Heart left ventricle (tissue), 13 donors: ENCODE results near the gene MYBPC1.

Experiments used
- CTCF ChIP-seq, 12 donors: fragments of 200-600 bp; sonication (generic) in 4 of 12; IDR thresholded peaks; one replicate each; pipeline versions ENCODE4 v1.5.0 to v1.8.0; 2018 to 2022; ENCODE audit warnings: antibody characterized with exemption in 12 of 12, mild to moderate bottlenecking in 5 of 12
- POLR2A ChIP-seq, 2 donors: fragments of 450-650 bp; IDR thresholded peaks; one replicate each; pipeline ENCODE4 v1.6.1; 2017; ENCODE audit warnings: antibody characterized with exemption in 2 of 2, mild to moderate bottlenecking in 2 of 2, moderate library complexity in 2 of 2
- donor health status: ischemic (EF 13 %, LVEDD 7.1; RV severe dilation, severe dysfunction).
- donor health status: DM: no; HTN: yes; CAD: no.
- donor health status: DM: no; HTN: no; CAD: no.
- donor health status: ischemic (EF 25% LVEDD 6.9; RV normal size, moderate dysfunction).
- donor health status: ischemic (EF 25% LVEDD 5.7; RV mildly dilated, moderate dysfunction).
- donor health status: ischemic (EF 35%, LVEDD 5.7; RV mildly dilated, moderate dysfunction).
- donor health status: nonischemic (EF 11% LVEDD 7.7; RV severe dilation, severe dysfunction).
- donor health status: DM: yes; HTN: yes; CAD: no.
- donor health status: PGD.
- donor health status: ischemic (EF 29% LVEDD 5.4; RV normal size, mild dysfunction).
- donor health status: nonischemic (EF 23%, LVEDD 6.1; RV moderate dilation, normal function).

- TF ChIP-seq CTCF (IDR thresholded peaks at IDR 0.05) (no peak), POLR2A (IDR thresholded peaks at IDR 0.05) (no peak)
These were observed 1.4 kb downstream of the MYBPC1 start for GRCh38 chr12:101596172-101596571.
